NK-92 (cell line): ENCODE measurements around the gene TMEM207.

Experiments
- DNase-seq: peaks from one replicate; lab custom pipeline; 2025; ENCODE audit not compliant: unreplicated experiment; lab: John Stamatoyannopoulos, UW

Gene TMEM207

DNA sequence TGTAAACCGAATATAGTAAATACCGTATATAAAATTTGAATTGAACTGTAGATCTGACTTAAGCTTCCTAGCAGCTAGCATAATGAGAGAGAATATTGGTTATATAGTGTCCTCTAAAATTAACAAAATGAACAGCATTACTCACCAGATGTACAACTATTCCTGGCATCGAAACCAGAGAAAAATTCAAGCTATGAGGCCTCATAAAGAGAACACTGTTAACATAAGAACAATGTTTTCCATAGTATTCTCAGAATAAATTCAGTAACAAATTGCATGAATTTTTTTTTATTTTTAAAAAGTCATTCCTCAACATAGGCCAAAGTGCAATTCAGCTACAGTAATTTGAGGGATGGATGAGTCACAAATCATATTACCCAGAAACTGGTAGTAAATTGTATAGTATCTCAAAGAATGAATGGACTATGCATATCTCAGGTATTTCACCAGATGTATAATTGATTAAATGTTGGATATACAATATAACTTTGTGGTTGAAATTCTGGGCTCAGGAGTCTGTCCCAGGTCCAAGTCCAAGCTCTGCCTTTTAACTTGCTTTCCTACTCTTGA is 5.0 kb downstream of the TMEM207 start:
- DNase-seq = no peak

DNA sequence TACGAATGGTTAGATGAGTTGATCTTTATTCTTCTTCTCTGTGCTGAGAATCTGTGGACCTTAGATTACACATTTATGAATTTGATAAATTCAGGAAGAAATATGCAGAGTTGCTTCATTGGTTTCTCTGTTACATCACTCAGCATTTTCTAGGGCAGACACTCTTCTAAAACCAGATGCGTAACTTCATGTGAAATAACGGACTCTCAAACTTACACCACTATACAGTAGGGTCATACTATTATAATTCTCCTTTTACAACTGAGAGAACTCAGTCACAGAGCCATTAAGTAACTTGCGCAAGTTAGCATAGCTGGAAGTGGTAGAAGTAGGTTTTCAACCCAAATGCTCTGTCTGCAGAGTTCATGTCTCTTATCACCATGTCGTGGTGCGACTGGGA is 5.7 kb downstream of the TMEM207 start:
- no peak for DNase-seq

- no peak for DNase-seq
Measured at GRCh38 chr3:190443257-190443656, 6.4 kb downstream of the TMEM207 start.

GRCh38 chr3:190442240-190442639 is 7.5 kb downstream of the TMEM207 start:
- DNase-seq = no peak

- no peak for DNase-seq
Measured at GRCh38 chr3:190436331-190436730, 13.4 kb downstream of the TMEM207 start.

DNA sequence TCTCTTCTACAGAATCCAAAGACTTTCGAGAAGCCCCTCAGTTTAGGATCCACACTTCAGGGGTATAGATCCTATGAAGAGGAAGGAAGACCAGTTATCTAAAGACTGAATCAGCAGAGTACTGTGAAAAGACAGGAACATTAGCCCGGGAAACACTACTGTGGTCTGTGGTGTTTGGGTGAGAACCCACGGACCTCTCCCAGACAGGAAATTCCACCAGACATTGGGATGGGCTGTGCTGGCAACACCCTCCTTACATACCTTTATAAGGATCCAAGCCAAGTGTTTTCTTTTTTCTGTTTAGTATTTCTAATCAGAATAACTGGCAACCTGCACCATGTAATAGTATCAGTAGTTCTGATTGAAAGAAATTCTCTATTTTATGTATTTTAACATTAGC is 14.1 kb downstream of the TMEM207 start:
- DNase-seq = no peak

DNA sequence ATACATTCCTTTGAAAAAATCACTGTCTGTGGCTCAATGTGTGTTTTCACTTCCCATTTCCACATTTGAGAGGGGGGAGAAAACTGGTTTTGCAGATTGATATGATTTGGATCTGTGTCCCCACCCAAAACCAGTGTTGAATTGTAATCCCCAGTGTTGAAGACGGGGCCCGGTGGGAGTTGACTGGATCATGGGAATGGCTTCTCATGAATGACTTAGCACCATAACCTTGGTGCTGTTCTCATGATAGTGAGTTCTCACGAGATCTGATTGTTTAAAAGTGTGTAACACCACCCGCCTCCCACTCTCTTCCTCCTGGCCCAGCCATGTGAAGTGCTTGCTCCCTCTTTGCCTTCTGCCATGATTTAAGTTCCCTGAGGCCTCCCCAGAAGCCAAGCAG is 16.1 kb downstream of the TMEM207 start:
- DNase-seq = no peak

DNA sequence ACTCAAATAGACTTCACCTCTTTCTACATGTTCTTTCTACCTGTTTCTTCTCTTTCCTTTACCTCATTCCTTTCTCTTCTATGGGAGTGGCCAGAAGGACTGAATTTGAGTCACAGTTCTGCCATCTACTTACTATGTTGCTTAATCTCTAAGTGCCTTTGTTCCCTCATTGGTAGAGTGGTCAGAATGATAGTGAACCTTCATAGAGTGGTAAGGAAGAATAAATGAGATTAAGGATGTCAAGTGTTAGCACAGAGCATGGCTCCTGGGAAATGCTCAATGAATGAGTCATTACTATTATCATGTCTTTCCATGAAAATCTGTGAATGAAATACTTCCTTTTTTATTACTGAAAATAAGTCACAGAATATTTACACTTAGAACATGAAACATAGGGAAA is 17.5 kb downstream of the TMEM207 start:
- DNase-seq = no peak

DNA sequence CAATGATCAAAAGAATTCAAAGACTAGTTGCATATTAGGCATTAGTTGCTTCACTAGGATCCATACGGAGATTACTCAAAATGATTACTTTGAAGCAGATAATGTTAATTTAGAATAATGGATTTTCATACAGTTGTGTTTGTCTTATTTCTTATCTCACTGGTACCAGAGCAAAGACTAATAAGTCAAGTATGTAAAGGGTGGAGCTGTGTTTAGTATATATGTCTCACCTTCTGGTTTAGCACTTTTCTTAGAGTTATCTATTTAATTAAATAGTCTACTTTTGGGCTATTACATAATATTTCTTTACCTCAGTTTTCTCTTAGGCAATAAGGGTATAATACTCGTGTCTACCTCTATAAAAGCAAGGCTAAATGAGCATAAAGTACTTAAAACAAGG is 18.8 kb downstream of the TMEM207 start:
- no peak for DNase-seq

GRCh38 chr3:190429681-190430080 is 20.0 kb downstream of the TMEM207 start:
- no peak for DNase-seq

- DNase-seq = no peak
Measured at GRCh38 chr3:190426806-190427507, 22.7 kb downstream of the TMEM207 start.

- no peak for DNase-seq
Measured at GRCh38 chr3:190425833-190426232, 23.9 kb downstream of the TMEM207 start.

DNA sequence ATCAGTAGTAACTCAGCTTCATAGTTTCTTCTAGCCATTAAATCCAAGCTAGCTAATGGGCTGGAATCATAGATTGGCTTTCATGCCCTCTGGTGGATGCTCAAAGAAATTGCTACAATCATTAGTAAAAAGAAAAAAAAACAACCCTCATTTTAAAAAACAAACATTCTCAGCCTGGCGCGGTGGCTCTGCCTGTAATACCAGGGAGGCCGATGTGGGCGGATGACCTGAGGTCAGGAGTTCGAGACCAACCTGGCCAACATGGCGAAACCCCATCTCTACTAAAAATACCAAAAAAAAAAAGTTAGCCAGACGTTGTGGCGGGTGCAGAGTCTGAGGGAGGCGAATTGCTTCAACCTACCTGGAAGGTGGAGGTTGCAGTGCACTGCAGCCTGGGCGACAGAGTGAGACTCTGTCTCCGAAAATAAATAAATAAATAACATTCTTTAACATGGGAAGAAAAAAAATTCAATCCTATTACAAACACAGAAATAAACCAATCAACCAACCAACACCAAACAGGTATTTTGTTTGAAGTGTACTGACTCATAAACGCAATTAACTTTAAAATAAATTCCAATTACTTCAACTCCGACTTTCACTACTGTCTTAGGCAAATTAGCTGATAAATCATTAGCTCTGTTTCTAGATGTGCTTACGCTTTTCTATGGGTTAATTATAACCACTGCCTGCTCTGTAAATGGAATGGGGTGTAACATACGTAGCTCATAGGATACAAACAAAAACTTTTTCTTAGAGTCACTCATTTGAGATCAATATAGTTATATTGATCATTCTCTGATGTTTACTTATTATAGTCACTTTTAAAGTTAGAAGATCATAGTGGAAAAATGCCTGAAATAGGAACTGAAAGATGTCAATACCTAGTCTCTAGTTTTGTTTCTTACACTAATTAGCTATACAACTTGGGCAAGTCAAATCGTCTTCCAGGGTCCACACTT is 24.9 kb downstream of the TMEM207 start:
- no peak for DNase-seq

- no peak for DNase-seq
Measured at GRCh38 chr3:190424108-190424477, 25.6 kb downstream of the TMEM207 start.

DNA sequence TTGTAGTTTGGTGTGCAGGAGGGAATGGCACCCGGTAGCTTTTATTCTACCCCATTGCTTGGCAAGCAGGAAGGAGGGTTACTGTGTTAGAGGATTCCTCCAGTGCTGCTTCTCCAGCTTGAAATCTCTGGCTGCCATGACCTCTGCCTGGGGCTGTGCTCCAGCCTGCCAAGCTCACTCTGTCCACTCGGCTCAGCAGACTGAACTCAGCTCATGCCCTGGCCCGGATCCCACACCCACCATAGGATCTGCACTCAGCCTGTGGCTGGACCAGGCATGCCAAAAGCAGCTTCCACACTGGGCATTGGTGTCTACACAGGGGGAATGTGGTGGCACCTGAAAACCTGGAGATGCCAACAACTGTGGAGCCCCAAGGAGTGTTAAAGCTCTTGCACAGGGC is 35.4 kb downstream of the TMEM207 start:
- DNase-seq = no peak

GRCh38 chr3:190404715-190405114 is 45.0 kb downstream of the TMEM207 start:
- DNase-seq = no peak

- no peak for DNase-seq
Measured at GRCh38 chr3:190401963-190402362, 47.7 kb downstream of the TMEM207 start.

DNA sequence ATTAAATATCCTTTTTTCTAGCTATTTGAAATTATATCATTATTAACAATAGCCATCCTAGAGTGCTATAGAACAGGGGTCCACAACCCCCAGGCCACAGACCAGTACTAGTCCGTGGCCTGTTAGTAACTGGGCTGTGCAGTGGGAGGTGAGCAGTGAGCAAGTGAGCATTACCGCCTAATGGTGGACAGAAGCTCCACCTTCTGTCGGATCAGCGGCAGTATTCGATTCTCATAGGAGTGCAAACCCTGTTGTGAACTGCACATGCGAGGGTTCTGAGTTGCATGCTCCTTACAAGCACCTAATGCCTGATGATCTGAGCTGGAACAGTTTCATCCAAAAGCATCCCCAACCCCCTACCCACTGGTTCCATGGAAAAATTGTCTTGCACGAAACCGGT is 50.0 kb downstream of the TMEM207 start:
- DNase-seq = no peak

- DNase-seq = no peak
Measured at GRCh38 chr3:190397889-190398288, 51.8 kb downstream of the TMEM207 start.

GRCh38 chr3:190396001-190396400 is 53.7 kb downstream of the TMEM207 start:
- no peak for DNase-seq

DNA sequence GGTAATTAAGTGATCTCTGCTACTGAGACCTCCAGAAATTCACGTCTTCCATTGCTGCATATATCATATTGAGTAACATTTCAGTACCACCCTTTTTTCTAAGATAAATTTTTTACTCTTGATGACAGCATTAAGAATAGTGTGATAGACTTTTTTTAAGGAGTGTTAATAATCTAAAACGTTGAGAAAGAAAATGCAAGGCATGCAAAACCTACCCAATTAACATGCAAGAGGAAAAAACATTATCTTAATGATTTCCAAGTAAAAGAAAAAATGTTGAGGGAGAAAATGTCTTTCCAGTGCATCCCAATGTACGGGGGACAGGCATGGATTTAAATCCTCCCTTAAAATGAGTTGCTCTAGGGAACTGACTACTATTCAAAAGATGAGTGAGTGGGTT is 61.0 kb downstream of the TMEM207 start:
- no peak for DNase-seq
